GM23338 (cell line): ENCODE data around the gene TENM3. TPM values are rescaled to one million over a fixed set of nuclear protein-coding genes. Genes with fewer than 3 reads are reported as not detected.
"Not testable (repeated sequence)": the region's sequence is repeated elsewhere in the genome, so short reads cannot be mapped to it uniquely, and the experiment has no call there.

Experiments used
- ATAC-seq: fragments of 200-7000 bp; cut with Tn5 transposase; 3 replicates; pipeline ENCODE4 v1.9.1; 2020
- DNase-seq: peaks from one replicate; pipeline ENCODE4 v3.0.0-alpha.2; 2015; ENCODE audit warnings: low spot score
- H2AFZ ChIP-seq: fragments of 200-600 bp; sonication (generic); 2 replicates; pipeline ENCODE4 v1.8.0; 2016; ENCODE audit warnings: antibody characterized with exemption, mild to moderate bottlenecking, moderate library complexity
- H3F3A ChIP-seq: fragments of 200-600 bp; sonication (generic); replicated peaks from 2 replicates; pipeline ENCODE4 v1.8.0; 2017; ENCODE audit warnings: antibody characterized with exemption, mixed run types, low read depth
- H3K27ac ChIP-seq: fragments of 200-600 bp; sonication (generic); 2 replicates; pipeline ENCODE4 v1.6.1; 2016; ENCODE audit warnings: low read depth
- H3K27me3 ChIP-seq: fragments of 200-600 bp; sonication (generic); 2 replicates; pipeline ENCODE4 v1.8.0; 2016; ENCODE audit warnings: mild to moderate bottlenecking, mixed run types, moderate library complexity; ENCODE audit not compliant: insufficient read depth
- H3K36me3 ChIP-seq: fragments of 200-600 bp; sonication (generic); 2 replicates; pipeline ENCODE4 v1.8.0; 2016; ENCODE audit warnings: mild to moderate bottlenecking; ENCODE audit not compliant: insufficient read depth
- H3K4me1 ChIP-seq: fragments of 200-600 bp; sonication (generic); 2 replicates; pipeline ENCODE4 v1.8.0; 2016; ENCODE audit warnings: mild to moderate bottlenecking, moderate library complexity; ENCODE audit not compliant: insufficient read depth
- H3K4me2 ChIP-seq: fragments of 200-600 bp; sonication (generic); 2 replicates; pipeline ENCODE4 v1.7.1; 2017; ENCODE audit warnings: mixed run types
- H3K4me3 ChIP-seq: fragments of 200-600 bp; sonication (generic); 2 replicates; pipeline ENCODE4 v1.6.1; 2016; ENCODE audit warnings: mixed run types
- H3K79me2 ChIP-seq: fragments of 200-600 bp; sonication (generic); replicated peaks from 2 replicates; pipeline ENCODE4 v1.8.0; 2017; ENCODE audit warnings: mild to moderate bottlenecking; ENCODE audit not compliant: insufficient read depth
- H3K9me2 ChIP-seq: fragments of 200-600 bp; sonication (generic); 2 replicates; pipeline ENCODE4 v1.8.0; 2017; ENCODE audit not compliant: insufficient read depth
- H4K20me1 ChIP-seq: fragments of 200-600 bp; sonication (generic); replicated peaks from 2 replicates; pipeline ENCODE4 v1.8.0; 2017; ENCODE audit warnings: mild to moderate bottlenecking; ENCODE audit not compliant: insufficient read depth
- H3K27ac Mint-ChIP-seq: 2 replicates; pipeline ENCODE4 v1.8.0; 2020; ENCODE audit warnings: inconsistent platforms, mild to moderate bottlenecking, moderate library complexity, mixed read lengths
- H3K27me3 Mint-ChIP-seq: 3 replicates; pipeline ENCODE4 v1.8.0; 2022; ENCODE audit warnings: low read depth, mild to moderate bottlenecking, moderate library complexity, mixed read lengths, inconsistent platforms; ENCODE audit not compliant: insufficient read depth, poor library complexity
- H3K36me3 Mint-ChIP-seq: 3 replicates; pipeline ENCODE4 v1.8.0; 2021; ENCODE audit warnings: low read depth, mild to moderate bottlenecking, inconsistent platforms, moderate library complexity, mixed read lengths
- H3K4me1 Mint-ChIP-seq: 3 replicates; pipeline ENCODE4 v1.8.0; 2020; ENCODE audit warnings: mild to moderate bottlenecking, inconsistent platforms, mixed read lengths
- H3K4me3 Mint-ChIP-seq: 3 replicates; pipeline ENCODE4 v1.8.0; 2021; ENCODE audit warnings: moderate library complexity, mild to moderate bottlenecking, inconsistent platforms, mixed read lengths
- H3K9me3 Mint-ChIP-seq: 3 replicates; pipeline ENCODE4 v1.8.0; 2020; ENCODE audit warnings: moderate library complexity, mild to moderate bottlenecking, inconsistent platforms, mixed read lengths
- CREB1 ChIP-seq: fragments of 250-450 bp; sonication (Bioruptor Pico); IDR thresholded peaks from 2 replicates; pipeline ENCODE4 v1.5.0; 2020; ENCODE audit warnings: low read depth, mild to moderate bottlenecking, moderate library complexity
- EZH2 ChIP-seq: fragments of 200-600 bp; sonication (generic); IDR thresholded peaks from one replicate; pipeline ENCODE4 v1.8.0; 2017; ENCODE audit warnings: antibody characterized with exemption, mild to moderate bottlenecking, low read depth; ENCODE audit not compliant: unreplicated experiment
- EZH2phosphoT487 ChIP-seq: fragments of 200-600 bp; sonication (generic); IDR thresholded peaks from one replicate; pipeline ENCODE4 v1.8.1; 2018; ENCODE audit warnings: antibody characterized with exemption; ENCODE audit not compliant: unreplicated experiment
- JUNB ChIP-seq: IDR thresholded peaks from one replicate; pipeline ENCODE4 v1.6.1; 2016; ENCODE audit warnings: antibody characterized with exemption; ENCODE audit not compliant: unreplicated experiment
- NANOG ChIP-seq: IDR thresholded peaks from 2 replicates; pipeline ENCODE4 v1.6.1; 2016; ENCODE audit warnings: antibody characterized with exemption, borderline replicate concordance
- POLR2AphosphoS5 ChIP-seq: IDR thresholded peaks from 2 replicates; pipeline ENCODE4 v1.6.1; 2016; ENCODE audit warnings: antibody characterized with exemption, low read depth
- STAT1 ChIP-seq: IDR thresholded peaks from one replicate; pipeline ENCODE4 v1.6.1; 2016; ENCODE audit warnings: antibody characterized with exemption; ENCODE audit not compliant: unreplicated experiment
- ZNF114 ChIP-seq: fragments of 250-450 bp; sonication (Bioruptor Pico); IDR thresholded peaks from 2 replicates; pipeline ENCODE4 v1.5.0; 2020; ENCODE audit warnings: mild to moderate bottlenecking, moderate library complexity
- ZNF331 ChIP-seq: fragments of 250-450 bp; sonication (Bioruptor Pico); IDR thresholded peaks from 2 replicates; pipeline ENCODE4 v1.5.0; 2020; ENCODE audit warnings: low read depth, mild to moderate bottlenecking, moderate library complexity
- polyA plus RNA-seq: library from polyadenylated mRNA; unstranded; fragments of >200 nt; fragmentation: Nextera tagmentation; extraction: Ambion mirVana; gene quantifications from 2 replicates; pipeline ENCODE4 v1.2.1, GENCODE V29; 2016
- total RNA-seq: library from RNA; depleted of rRNA; stranded (reverse); fragments of >200 nt; shearing (Covaris generic); gene quantifications from 2 replicates; pipeline ENCODE4 v1.2.3, GENCODE V29; 2014
- TF ChIP-seq, protein P1 (sequence below): IDR thresholded peaks from 2 replicates; pipeline ENCODE4 v1.6.1; 2016; ENCODE audit warnings: antibody characterized with exemption
- TF ChIP-seq, protein P2 (sequence below): fragments of 250-450 bp; sonication (Bioruptor Pico); IDR thresholded peaks from 2 replicates; pipeline ENCODE4 v1.5.0; 2020; ENCODE audit warnings: mild to moderate bottlenecking, moderate library complexity

Gene TENM3
- total and polyA plus RNA-seq, 2 experiments from 2014 or later, result 22.2 to 128 TPM

DNA sequence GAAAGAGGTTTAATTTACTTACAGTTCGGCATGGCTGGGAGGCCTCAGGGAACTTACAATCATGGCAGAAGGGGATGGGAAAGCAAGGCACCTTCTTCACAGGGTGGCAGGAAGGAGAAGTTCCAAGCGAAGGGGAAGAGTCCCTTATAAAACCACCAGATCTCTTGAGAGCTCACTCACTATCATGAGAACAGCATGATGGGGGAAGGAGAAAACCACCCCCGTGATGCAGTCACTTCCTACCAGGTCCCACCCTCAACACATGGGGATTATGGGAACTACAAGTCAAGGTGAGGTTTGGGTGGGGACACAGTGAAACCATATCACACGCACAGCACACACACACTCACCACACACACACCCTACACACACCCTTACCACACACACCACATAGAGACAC is 569.7 kb downstream of the TENM3 start (continued):
- TF ChIP-seq POLR2AphosphoS5 (no peak), CREB1 (CRISPR knock-in tag) (no peak), ZNF114 (CRISPR knock-in tag) (no peak)
- TF ChIP-seq, protein P1, sequence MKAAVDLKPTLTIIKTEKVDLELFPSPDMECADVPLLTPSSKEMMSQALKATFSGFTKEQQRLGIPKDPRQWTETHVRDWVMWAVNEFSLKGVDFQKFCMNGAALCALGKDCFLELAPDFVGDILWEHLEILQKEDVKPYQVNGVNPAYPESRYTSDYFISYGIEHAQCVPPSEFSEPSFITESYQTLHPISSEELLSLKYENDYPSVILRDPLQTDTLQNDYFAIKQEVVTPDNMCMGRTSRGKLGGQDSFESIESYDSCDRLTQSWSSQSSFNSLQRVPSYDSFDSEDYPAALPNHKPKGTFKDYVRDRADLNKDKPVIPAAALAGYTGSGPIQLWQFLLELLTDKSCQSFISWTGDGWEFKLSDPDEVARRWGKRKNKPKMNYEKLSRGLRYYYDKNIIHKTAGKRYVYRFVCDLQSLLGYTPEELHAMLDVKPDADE, result no peak

DNA sequence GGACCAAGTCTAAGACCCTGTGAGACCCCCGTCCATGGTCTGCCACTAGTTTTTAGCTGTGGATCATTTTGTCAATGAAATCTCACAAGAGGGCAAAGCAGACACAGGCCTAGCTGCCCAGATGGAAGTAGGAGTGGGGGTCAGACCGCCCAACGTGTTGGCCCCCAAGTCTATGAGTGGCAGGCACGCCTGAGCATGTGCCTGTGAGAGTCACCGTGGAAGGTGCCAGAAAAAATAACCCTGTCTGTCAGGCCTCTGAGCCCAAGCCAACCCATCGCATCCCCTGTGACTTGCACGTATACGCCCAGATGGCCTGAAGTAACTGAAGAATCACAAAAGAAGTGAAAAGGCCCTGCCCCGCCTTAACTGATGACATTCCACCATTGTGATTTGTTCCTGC is 570.9 kb downstream of the TENM3 start:
- not testable (repeated sequence) for H2AFZ ChIP-seq, H3K4me1 ChIP-seq, H3K27ac Mint-ChIP-seq, H4K20me1 ChIP-seq, H3K27me3 ChIP-seq, ATAC-seq, H3K4me1 Mint-ChIP-seq, H3K4me3 Mint-ChIP-seq, H3K36me3 ChIP-seq, H3K27me3 Mint-ChIP-seq, H3K27ac ChIP-seq, H3K79me2 ChIP-seq, H3K4me2 ChIP-seq, H3K9me2 ChIP-seq, H3F3A ChIP-seq, H3K4me3 ChIP-seq, DNase-seq
- peaks cover 15% of the 10 kb centered on the region for H3K9me3 Mint-ChIP-seq
- peaks cover 13% of the 10 kb centered on the region; the same call in 2 of the 3 replicates for H3K36me3 Mint-ChIP-seq

DNA sequence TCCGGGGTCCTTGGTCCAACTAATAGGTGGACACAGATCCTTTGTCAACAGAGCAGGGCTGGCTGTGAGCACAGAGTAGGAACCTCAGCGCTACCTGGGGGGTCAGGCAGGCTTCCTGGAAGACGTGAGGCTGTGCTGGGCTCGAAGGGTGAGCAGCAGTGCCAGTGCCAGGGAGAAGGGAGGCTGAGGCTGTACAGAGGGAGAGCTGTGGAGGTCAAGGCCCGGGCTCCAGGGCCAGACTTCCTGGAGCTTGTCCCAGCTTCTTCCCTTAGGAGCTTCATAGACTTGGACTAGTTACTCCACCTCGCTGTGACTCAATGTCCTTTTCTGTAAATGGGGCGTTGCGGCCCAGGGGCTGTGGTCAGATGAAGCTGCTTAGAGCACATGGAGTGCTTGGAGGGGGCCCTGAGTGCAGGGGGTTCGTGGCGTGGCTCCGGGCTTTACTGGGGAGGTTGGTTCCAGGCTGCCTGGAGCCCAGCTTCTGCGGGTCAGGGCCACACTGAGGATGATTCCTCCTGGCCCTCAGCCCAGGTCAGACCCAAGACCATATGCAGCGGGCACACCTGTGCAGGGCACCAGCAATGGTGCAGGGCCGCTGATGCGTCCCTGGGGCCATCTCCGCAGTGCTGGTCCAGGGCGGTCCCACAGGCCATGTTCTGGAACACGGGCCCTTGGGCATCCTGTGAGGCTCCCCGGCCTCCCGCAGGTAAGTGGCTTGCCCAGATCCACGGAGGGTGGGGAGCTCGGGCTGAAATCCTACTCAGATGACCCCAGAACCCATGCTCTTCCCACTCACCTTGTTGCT is 575.9 kb downstream of the TENM3 start:
- Histone ChIP-seq H3K9me2 (no peaks in the 10 kb centered on the region), H3K4me3 (no peak overlapping the region), H3K27me3 (no peaks in the 10 kb centered on the region), H3K27ac (no peak overlapping the region), H3K36me3 (no peaks in the 10 kb centered on the region), H3K4me2 (no peak overlapping the region), H3K4me1 (no peaks in the 10 kb centered on the region), H3F3A (no peaks in the 10 kb centered on the region), H2AFZ (no peak overlapping the region), H3K79me2 (no peaks in the 10 kb centered on the region), H4K20me1 (no peaks in the 10 kb centered on the region)
- ATAC-seq (no peak), DNase-seq (no peak)
- Mint-ChIP-seq H3K27me3 (peaks cover 11% of the 10 kb centered on the region), H3K9me3 (peaks cover 15% of the 10 kb centered on the region), H3K27ac (no peak overlapping the region), H3K4me1 (peaks cover 6% of the 10 kb centered on the region), H3K36me3 (peaks cover 8% of the 10 kb centered on the region; the same call in 2 of the 3 replicates), H3K4me3 (no peak overlapping the region)
- no peak for TF ChIP-seq POLR2AphosphoS5
- TF ChIP-seq STAT1, result no peak
- no peak for TF ChIP-seq EZH2
- TF ChIP-seq ZNF331 (CRISPR knock-in tag), result no peak
- TF ChIP-seq, protein P2, sequence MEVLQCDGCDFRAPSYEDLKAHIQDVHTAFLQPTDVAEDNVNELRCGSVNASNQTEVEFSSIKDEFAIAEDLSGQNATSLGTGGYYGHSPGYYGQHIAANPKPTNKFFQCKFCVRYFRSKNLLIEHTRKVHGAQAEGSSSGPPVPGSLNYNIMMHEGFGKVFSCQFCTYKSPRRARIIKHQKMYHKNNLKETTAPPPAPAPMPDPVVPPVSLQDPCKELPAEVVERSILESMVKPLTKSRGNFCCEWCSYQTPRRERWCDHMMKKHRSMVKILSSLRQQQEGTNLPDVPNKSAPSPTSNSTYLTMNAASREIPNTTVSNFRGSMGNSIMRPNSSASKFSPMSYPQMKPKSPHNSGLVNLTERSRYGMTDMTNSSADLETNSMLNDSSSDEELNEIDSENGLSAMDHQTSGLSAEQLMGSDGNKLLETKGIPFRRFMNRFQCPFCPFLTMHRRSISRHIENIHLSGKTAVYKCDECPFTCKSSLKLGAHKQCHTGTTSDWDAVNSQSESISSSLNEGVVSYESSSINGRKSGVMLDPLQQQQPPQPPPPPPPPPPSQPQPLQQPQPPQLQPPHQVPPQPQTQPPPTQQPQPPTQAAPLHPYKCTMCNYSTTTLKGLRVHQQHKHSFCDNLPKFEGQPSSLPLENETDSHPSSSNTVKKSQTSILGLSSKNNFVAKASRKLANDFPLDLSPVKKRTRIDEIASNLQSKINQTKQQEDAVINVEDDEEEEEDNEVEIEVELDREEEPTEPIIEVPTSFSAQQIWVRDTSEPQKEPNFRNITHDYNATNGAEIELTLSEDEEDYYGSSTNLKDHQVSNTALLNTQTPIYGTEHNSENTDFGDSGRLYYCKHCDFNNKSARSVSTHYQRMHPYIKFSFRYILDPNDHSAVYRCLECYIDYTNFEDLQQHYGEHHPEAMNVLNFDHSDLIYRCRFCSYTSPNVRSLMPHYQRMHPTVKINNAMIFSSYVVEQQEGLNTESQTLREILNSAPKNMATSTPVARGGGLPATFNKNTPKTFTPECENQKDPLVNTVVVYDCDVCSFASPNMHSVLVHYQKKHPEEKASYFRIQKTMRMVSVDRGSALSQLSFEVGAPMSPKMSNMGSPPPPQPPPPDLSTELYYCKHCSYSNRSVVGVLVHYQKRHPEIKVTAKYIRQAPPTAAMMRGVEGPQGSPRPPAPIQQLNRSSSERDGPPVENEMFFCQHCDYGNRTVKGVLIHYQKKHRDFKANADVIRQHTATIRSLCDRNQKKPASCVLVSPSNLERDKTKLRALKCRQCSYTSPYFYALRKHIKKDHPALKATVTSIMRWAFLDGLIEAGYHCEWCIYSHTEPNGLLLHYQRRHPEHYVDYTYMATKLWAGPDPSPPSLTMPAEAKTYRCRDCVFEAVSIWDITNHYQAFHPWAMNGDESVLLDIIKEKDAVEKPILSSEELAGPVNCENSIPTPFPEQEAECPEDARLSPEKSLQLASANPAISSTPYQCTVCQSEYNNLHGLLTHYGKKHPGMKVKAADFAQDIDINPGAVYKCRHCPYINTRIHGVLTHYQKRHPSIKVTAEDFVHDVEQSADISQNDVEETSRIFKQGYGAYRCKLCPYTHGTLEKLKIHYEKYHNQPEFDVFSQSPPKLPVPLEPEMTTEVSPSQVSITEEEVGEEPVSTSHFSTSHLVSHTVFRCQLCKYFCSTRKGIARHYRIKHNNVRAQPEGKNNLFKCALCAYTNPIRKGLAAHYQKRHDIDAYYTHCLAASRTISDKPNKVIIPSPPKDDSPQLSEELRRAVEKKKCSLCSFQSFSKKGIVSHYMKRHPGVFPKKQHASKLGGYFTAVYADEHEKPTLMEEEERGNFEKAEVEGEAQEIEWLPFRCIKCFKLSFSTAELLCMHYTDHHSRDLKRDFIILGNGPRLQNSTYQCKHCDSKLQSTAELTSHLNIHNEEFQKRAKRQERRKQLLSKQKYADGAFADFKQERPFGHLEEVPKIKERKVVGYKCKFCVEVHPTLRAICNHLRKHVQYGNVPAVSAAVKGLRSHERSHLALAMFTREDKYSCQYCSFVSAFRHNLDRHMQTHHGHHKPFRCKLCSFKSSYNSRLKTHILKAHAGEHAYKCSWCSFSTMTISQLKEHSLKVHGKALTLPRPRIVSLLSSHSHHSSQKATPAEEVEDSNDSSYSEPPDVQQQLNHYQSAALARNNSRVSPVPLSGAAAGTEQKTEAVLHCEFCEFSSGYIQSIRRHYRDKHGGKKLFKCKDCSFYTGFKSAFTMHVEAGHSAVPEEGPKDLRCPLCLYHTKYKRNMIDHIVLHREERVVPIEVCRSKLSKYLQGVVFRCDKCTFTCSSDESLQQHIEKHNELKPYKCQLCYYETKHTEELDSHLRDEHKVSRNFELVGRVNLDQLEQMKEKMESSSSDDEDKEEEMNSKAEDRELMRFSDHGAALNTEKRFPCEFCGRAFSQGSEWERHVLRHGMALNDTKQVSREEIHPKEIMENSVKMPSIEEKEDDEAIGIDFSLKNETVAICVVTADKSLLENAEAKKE (CRISPR knock-in tag), result no peak
- no peak for TF ChIP-seq JUNB
- no peak for TF ChIP-seq NANOG
- no peak for TF ChIP-seq CREB1 (CRISPR knock-in tag)
- no peak for TF ChIP-seq EZH2phosphoT487
